ENCODE results near the gene IER5. TPM values are rescaled to one million over a fixed set of nuclear protein-coding genes. Genes with fewer than 3 reads are reported as not detected.

The IER5 gene
- total and polyA plus RNA-seq, 2 donors from 2014 or later: 3.9 to 11.0 TPM

- TF ChIP-seq, protein P1, sequence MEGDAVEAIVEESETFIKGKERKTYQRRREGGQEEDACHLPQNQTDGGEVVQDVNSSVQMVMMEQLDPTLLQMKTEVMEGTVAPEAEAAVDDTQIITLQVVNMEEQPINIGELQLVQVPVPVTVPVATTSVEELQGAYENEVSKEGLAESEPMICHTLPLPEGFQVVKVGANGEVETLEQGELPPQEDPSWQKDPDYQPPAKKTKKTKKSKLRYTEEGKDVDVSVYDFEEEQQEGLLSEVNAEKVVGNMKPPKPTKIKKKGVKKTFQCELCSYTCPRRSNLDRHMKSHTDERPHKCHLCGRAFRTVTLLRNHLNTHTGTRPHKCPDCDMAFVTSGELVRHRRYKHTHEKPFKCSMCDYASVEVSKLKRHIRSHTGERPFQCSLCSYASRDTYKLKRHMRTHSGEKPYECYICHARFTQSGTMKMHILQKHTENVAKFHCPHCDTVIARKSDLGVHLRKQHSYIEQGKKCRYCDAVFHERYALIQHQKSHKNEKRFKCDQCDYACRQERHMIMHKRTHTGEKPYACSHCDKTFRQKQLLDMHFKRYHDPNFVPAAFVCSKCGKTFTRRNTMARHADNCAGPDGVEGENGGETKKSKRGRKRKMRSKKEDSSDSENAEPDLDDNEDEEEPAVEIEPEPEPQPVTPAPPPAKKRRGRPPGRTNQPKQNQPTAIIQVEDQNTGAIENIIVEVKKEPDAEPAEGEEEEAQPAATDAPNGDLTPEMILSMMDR (IDR thresholded peaks at IDR 0.05; ENCODE audit: borderline replicate concordance, extremely low read depth, insufficient read depth): no peak
- Histone ChIP-seq H3K36me3 (ENCODE audit: control insufficient read depth in 2 of 3, insufficient read depth in 3 of 3, low read length in 3 of 3) (no peaks in the 10 kb centered on the region), H3K4me1 (ENCODE audit: control insufficient read depth in 2 of 3, insufficient read depth in 2 of 3, low read depth in 1 of 3, low read length in 3 of 3) (peaks cover 6 to 8% (median 7%) of the 10 kb centered on the region in 3 donors), H3K4me3 (ENCODE audit: low read length in 3 of 3) (no peak overlapping the region), H3K9me3 (ENCODE audit: control insufficient read depth in 2 of 3, insufficient read depth in 1 of 3, low read length in 3 of 3) (no peaks in the 10 kb centered on the region), H3K9ac (ENCODE audit: low read length in 3 of 3) (no peak overlapping the region), H3K27ac (ENCODE audit: low read depth in 2 of 2, low read length in 2 of 2) (peak overlapping the region in 1 of 2 donors; percentile 58), H3K27me3 (ENCODE audit: control insufficient read depth, insufficient read depth, low read length) (no peaks in the 10 kb centered on the region)
- DNase-seq: peak in 1 of 5 donors; percentile 25
- intact Hi-C loops (cut with DNase I): no loop called here
- FAIRE-seq: no peak
These were observed 7.3 kb downstream of the IER5 start for GRCh38 chr1:181095763-181096184.

DNA sequence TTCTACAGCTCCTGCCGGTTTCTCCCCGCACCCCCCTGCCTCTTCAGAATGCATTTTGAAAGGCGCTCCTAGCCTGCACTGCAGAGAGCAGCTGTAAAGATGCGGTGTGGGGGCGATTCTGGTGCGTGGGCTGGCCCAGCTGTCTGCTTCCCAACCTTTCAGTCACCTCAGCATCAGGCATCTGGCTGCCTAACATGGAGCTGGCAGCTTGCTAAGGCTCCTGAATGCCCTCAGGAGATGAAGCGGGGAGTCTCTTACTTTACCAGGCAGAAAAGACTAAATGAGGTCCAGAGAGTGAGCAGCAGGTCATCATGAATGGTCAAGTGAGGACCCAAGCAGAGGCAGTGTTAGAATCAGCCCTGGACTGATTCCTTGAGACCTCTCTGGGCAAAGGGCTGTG, 8.7 kb downstream of the IER5 start:
- Histone ChIP-seq H3K27me3 (ENCODE audit: control insufficient read depth, insufficient read depth, low read length) (no peaks in the 10 kb centered on the region), H3K4me1 (ENCODE audit: control insufficient read depth in 2 of 3, insufficient read depth in 2 of 3, low read depth in 1 of 3, low read length in 3 of 3) (peaks cover 3 to 8% (median 6%) of the 10 kb centered on the region in 3 donors), H3K4me3 (ENCODE audit: low read length in 3 of 3) (no peak overlapping the region), H3K36me3 (ENCODE audit: control insufficient read depth in 2 of 3, insufficient read depth in 3 of 3, low read length in 3 of 3) (no peaks in the 10 kb centered on the region), H3K9ac (ENCODE audit: low read length in 3 of 3) (no peak overlapping the region), H3K27ac (ENCODE audit: low read depth in 2 of 2, low read length in 2 of 2) (peak overlapping the region in 1 of 2 donors; percentile 16), H3K9me3 (ENCODE audit: control insufficient read depth in 2 of 3, insufficient read depth in 1 of 3, low read length in 3 of 3) (no peaks in the 10 kb centered on the region)
- DNase-seq (peak in 4 of 5 donors; percentile 56 to 70 (median 65)), FAIRE-seq (no peak)
- intact Hi-C loops (cut with DNase I): no loop called here
- TF ChIP-seq, protein P1 (IDR thresholded peaks at IDR 0.05; ENCODE audit: borderline replicate concordance, extremely low read depth, insufficient read depth): no peak

DNA sequence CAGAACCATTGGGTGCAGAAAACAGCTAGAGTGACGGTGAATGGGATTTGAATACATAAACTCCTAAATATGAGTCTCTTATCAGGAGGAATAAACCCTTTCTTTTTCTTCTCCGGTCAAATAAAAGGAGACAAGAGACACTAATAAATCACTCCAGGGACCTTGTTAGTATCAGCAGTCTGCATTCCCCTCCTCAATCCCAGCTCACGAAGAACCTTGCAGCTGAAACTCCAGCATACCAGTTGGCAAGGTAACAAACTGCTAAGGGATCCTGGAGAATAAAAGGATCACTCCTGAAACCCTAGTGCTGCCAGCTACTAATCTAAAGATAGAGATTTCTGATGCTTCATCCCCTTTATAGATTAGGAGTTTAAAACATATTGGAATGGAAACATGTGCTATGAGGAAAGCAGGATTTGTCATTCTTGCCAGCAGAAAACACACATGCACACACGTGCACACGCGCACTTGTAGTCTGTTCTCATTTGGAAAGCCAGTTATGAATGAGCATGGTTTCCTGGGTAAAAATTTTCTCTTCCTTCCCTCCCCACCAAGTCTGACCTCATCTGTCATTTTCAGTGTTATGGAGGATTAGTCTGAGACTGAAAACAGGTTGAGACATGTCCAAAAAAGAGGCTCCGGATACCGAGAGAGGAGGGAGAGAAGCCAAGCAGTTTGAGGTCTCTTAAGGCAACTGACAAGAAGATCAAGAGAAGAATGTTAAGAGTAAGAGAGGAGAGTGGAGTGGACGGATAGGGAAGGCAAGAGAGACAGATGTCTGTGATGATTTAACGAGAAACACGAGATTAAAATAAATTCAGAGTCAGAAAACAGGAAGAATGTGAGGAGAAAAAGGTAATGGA, 10.9 kb downstream of the IER5 start:
- no peaks in the 10 kb centered on the region for H3K36me3 ChIP-seq (ENCODE audit: control insufficient read depth in 2 of 3, insufficient read depth in 3 of 3, low read length in 3 of 3)
- no peaks in the 10 kb centered on the region for H3K27me3 ChIP-seq (ENCODE audit: control insufficient read depth, insufficient read depth, low read length)
- intact Hi-C loops (cut with DNase I): no loop called here
- no peaks in the 10 kb centered on the region for H3K9me3 ChIP-seq (ENCODE audit: control insufficient read depth in 2 of 3, insufficient read depth in 1 of 3, low read length in 3 of 3)
- DNase-seq (no peak), FAIRE-seq (no peak)
- H3K4me3 ChIP-seq (ENCODE audit: low read length in 3 of 3): no peak overlapping the region
- H3K9ac ChIP-seq (ENCODE audit: low read length in 3 of 3): no peak overlapping the region
- H3K27ac ChIP-seq (ENCODE audit: low read depth in 2 of 2, low read length in 2 of 2): no peak overlapping the region
- TF ChIP-seq, protein P1 (IDR thresholded peaks at IDR 0.05; ENCODE audit: borderline replicate concordance, extremely low read depth, insufficient read depth): no peak
- peaks cover 3 to 11% (median 6%) of the 10 kb centered on the region in 3 donors for H3K4me1 ChIP-seq (ENCODE audit: control insufficient read depth in 2 of 3, insufficient read depth in 2 of 3, low read depth in 1 of 3, low read length in 3 of 3)

Data from kidney (tissue), 14 donors.